CD14-positive monocyte (primary cell): ENCODE measurements around the gene PITRM1. TPM values are rescaled to one million over a fixed set of nuclear protein-coding genes. Genes with fewer than 3 reads are reported as not detected.

Source experiments
- DNase-seq, 3 donors: peaks; one replicate each; pipeline ENCODE4 v3.0.0-alpha.2; 2011 to 2022
- H2AFZ ChIP-seq: 2 replicates; pipeline ENCODE4 v1.6.0; 2012; ENCODE audit warnings: mild to moderate bottlenecking, low read depth, low read length, inconsistent platforms; ENCODE audit not compliant: insufficient read depth, poor library complexity, severe bottlenecking
- H3K27ac ChIP-seq, 2 donors: 1 replicate in 1 of 2; 2 replicates in 1 of 2; pipeline ENCODE4 v1.5.1; 2012 to 2013; ENCODE audit warnings: low read length in 2 of 2, control low read depth in 1 of 2, inconsistent platforms in 1 of 2, low read depth in 1 of 2, mild to moderate bottlenecking in 1 of 2
- H3K27me3 ChIP-seq, 2 donors: one replicate each; pipeline versions ENCODE4 v1.6.0 to v1.6.1; 2011 to 2013; ENCODE audit warnings: low read length in 2 of 2; ENCODE audit not compliant: control insufficient read depth in 2 of 2, insufficient read depth in 2 of 2
- H3K36me3 ChIP-seq, 2 donors: replicated peaks in 1 of 2; 1 replicate in 1 of 2; 2 replicates in 1 of 2; pipeline versions ENCODE4 v1.5.1 to v1.6.1; 2012 to 2013; ENCODE audit warnings: low read length in 2 of 2, control low read depth in 1 of 2, inconsistent platforms in 1 of 2, mild to moderate bottlenecking in 1 of 2; ENCODE audit not compliant: insufficient read depth in 2 of 2, control insufficient read depth in 1 of 2
- H3K4me1 ChIP-seq, 2 donors: 1 replicate in 1 of 2; 2 replicates in 1 of 2; pipeline versions ENCODE4 v1.5.1 to v1.6.1; 2012 to 2013; ENCODE audit warnings: low read length in 2 of 2, control low read depth in 1 of 2, inconsistent platforms in 1 of 2, mild to moderate bottlenecking in 1 of 2, moderate library complexity in 1 of 2; ENCODE audit not compliant: insufficient read depth in 2 of 2, control insufficient read depth in 1 of 2
- H3K4me2 ChIP-seq: replicated peaks from 2 replicates; pipeline ENCODE3; 2012; ENCODE audit warnings: low read length, moderate library complexity, mild to moderate bottlenecking; ENCODE audit not compliant: poor library complexity, severe bottlenecking; ENCODE audit errors: extremely low read depth
- H3K4me3 ChIP-seq, 3 experiments: fragments of 200-600 bp in 1 of 3; sonication (generic) in 1 of 3; replicated peaks in 1 of 3; 1 replicate in 2 of 3; 2 replicates in 1 of 3; pipeline ENCODE4 v1.5.1; 2011 to 2013; ENCODE audit warnings: low read length in 3 of 3, mild to moderate bottlenecking in 3 of 3, control low read depth in 2 of 3, low read depth in 2 of 3, inconsistent platforms in 1 of 3, moderate library complexity in 1 of 3
- H3K79me2 ChIP-seq: 2 replicates; pipeline ENCODE4 v1.6.0; 2012; ENCODE audit warnings: mild to moderate bottlenecking, control low read depth, inconsistent platforms, low read length, moderate library complexity; ENCODE audit not compliant: insufficient read depth
- H3K9ac ChIP-seq: 2 replicates; pipeline ENCODE4 v1.6.0; 2017; ENCODE audit warnings: low read length, mild to moderate bottlenecking; ENCODE audit not compliant: insufficient read depth, poor library complexity, severe bottlenecking
- H3K9me3 ChIP-seq, 2 donors: replicated peaks in 1 of 2; 1 replicate in 1 of 2; 2 replicates in 1 of 2; pipeline versions ENCODE4 v1.5.1 to v1.6.1; 2012 to 2013; ENCODE audit warnings: low read length in 2 of 2, control low read depth in 1 of 2; ENCODE audit not compliant: control insufficient read depth in 1 of 2, insufficient read depth in 1 of 2
- H4K20me1 ChIP-seq: 2 replicates; pipeline ENCODE4 v1.6.0; 2012; ENCODE audit warnings: mild to moderate bottlenecking, low read length, control low read depth, moderate library complexity; ENCODE audit not compliant: insufficient read depth
- H3K27ac Mint-ChIP-seq, 7 donors: one replicate each; pipeline ENCODE4 v1.8.0; 2020; ENCODE audit warnings: mild to moderate bottlenecking in 7 of 7, mixed read lengths in 7 of 7, moderate library complexity in 6 of 7, inconsistent platforms in 2 of 7
- H3K27me3 Mint-ChIP-seq, 3 donors: one replicate each; pipeline ENCODE4 v1.8.0; 2021 to 2022; ENCODE audit warnings: low read depth in 3 of 3, mild to moderate bottlenecking in 3 of 3, mixed read lengths in 3 of 3, moderate library complexity in 3 of 3, inconsistent platforms in 1 of 3
- H3K36me3 Mint-ChIP-seq, 2 donors: one replicate each; pipeline ENCODE4 v1.8.0; 2020; ENCODE audit warnings: mixed read lengths in 2 of 2, inconsistent platforms in 1 of 2, mild to moderate bottlenecking in 1 of 2
- H3K4me1 Mint-ChIP-seq: one replicate; pipeline ENCODE4 v1.8.0; 2020; ENCODE audit warnings: mild to moderate bottlenecking, mixed read lengths
- H3K4me3 Mint-ChIP-seq, 2 donors: one replicate each; pipeline ENCODE4 v1.8.0; 2020; ENCODE audit warnings: mild to moderate bottlenecking in 2 of 2, mixed read lengths in 2 of 2, moderate library complexity in 1 of 2
- H3K9me3 Mint-ChIP-seq, 7 donors: one replicate each; pipeline ENCODE4 v1.8.0; 2020 to 2022; ENCODE audit warnings: mixed read lengths in 7 of 7, mild to moderate bottlenecking in 6 of 7, moderate library complexity in 6 of 7, inconsistent platforms in 2 of 7
- CTCF ChIP-seq: fragments of 200-600 bp; IDR thresholded peaks from one replicate; pipeline ENCODE4 v1.8.0; 2022; ENCODE audit warnings: antibody characterized with exemption, mild to moderate bottlenecking
- WGBS: methylation state at CpG from one replicate; pipeline ENCODE4 v1.1.5; 2013; ENCODE audit warnings: missing lambda C conversion rate; ENCODE audit not compliant: insufficient coverage; 5-methylcytosine and 5-hydroxymethylcytosine counted together
- intact Hi-C, 2 donors: fragments of 100-400 bp; cut with micrococcal nuclease; formaldehyde crosslinking; loops; one replicate each; pipeline versions ENCODE4 v1.15.0 to v1.15.1; 2023
- polyA plus RNA-seq, 3 donors: library from polyadenylated mRNA; depleted of rRNA in 1 of 3; unstranded in 2 of 3; stranded (reverse) in 1 of 3; fragments of 300-500 nt in 2 of 3; fragments of >200 nt in 1 of 3; fragmentation: Illumina TruSeq in 2 of 3; gene quantifications; 1 replicate in 2 of 3; 2 replicates in 1 of 3; pipeline ENCODE4 v1.2.3, GENCODE V29; 2012 to 2021

Gene PITRM1
- polyA plus RNA-seq, 3 donors: 15.3 to 45.7 (median 23.2) TPM

GRCh38 chr10:3129581-3130340 lies 42.8 kb downstream of the PITRM1 start:
- Histone ChIP-seq H3K79me2 (no peaks in the 10 kb centered on the region), H3K27me3 (no peaks in the 10 kb centered on the region), H3K4me3 (no peak overlapping the region), H3K9me3 (peaks cover 0 to 22% of the 10 kb centered on the region in 2 donors), H3K9ac (no peak overlapping the region), H3K27ac (no peak overlapping the region), H2AFZ (no peak overlapping the region), H3K4me1 (no peaks in the 10 kb centered on the region), H3K36me3 (peaks cover 31 to 48% of the 10 kb centered on the region in 2 donors), H4K20me1 (no peaks in the 10 kb centered on the region), H3K4me2 (no peak overlapping the region)
- TF ChIP-seq CTCF: no peak
- H3K9me3 Mint-ChIP-seq: peaks cover 2 to 32% (median 14%) of the 10 kb centered on the region in 7 donors
- H3K36me3 Mint-ChIP-seq: peaks cover 37 to 69% of the 10 kb centered on the region in 2 donors
- H3K4me1 Mint-ChIP-seq: no peaks in the 10 kb centered on the region
- H3K27me3 Mint-ChIP-seq: peaks cover 0 to 2% (median 0%) of the 10 kb centered on the region in 3 donors
- no peak for DNase-seq
- no peak overlapping the region for H3K4me3 Mint-ChIP-seq
- WGBS: 94% methylated on average over 39 of the region's 40 CpGs
- intact Hi-C loops: no loop called here
- H3K27ac Mint-ChIP-seq: no peak overlapping the region

- Histone ChIP-seq H3K4me2 (no peak overlapping the region), H2AFZ (no peak overlapping the region), H3K4me1 (no peaks in the 10 kb centered on the region), H3K79me2 (no peaks in the 10 kb centered on the region), H3K36me3 (peaks cover 22 to 45% of the 10 kb centered on the region in 2 donors), H3K27me3 (no peaks in the 10 kb centered on the region), H3K27ac (no peak overlapping the region), H3K9ac (no peak overlapping the region), H3K4me3 (no peak overlapping the region), H3K9me3 (peaks cover 0 to 22% of the 10 kb centered on the region in 2 donors), H4K20me1 (no peaks in the 10 kb centered on the region)
- H3K4me1 Mint-ChIP-seq: no peaks in the 10 kb centered on the region
- peaks cover 29 to 68% of the 10 kb centered on the region in 2 donors for H3K36me3 Mint-ChIP-seq
- peak overlapping the region in 2 of 7 donors; percentile 3 to 30 for H3K27ac Mint-ChIP-seq
- no peak for DNase-seq
- peaks cover 0 to 2% (median 0%) of the 10 kb centered on the region in 3 donors for H3K27me3 Mint-ChIP-seq
- peaks cover 2 to 36% (median 14%) of the 10 kb centered on the region in 7 donors for H3K9me3 Mint-ChIP-seq
- intact Hi-C loops: no loop called here
- no peak for TF ChIP-seq CTCF
- no peak overlapping the region for H3K4me3 Mint-ChIP-seq
- WGBS: 93% methylated on average over 14 of the region's 24 CpGs
Measured at GRCh38 chr10:3128379-3129130, 44.0 kb downstream of the PITRM1 start.
